Left ventricle myocardium inferior (tissue), 1 donor: Measurements from ENCODE around the gene ZNF497. TPM values are rescaled to one million over a fixed set of nuclear protein-coding genes. Genes with fewer than 3 reads are reported as not detected.
A peak's percentile ranks its signal among the peaks of the same experiment; 100 is the strongest.

Source experiments
- DNase-seq: peaks from one replicate; pipeline ENCODE4 v3.0.0-alpha.2; 2020
- H3K27ac ChIP-seq: fragments of 200-600 bp; replicated peaks from 2 replicates; pipeline ENCODE4 v1.8.0; 2021
- H3K27me3 ChIP-seq: fragments of 200-600 bp; 2 replicates; pipeline ENCODE4 v1.8.0; 2021; ENCODE audit warnings: low read depth
- H3K36me3 ChIP-seq: fragments of 200-600 bp; 2 replicates; pipeline ENCODE4 v1.8.0; 2021
- H3K4me1 ChIP-seq: fragments of 200-600 bp; 2 replicates; pipeline ENCODE4 v1.8.0; 2021
- H3K4me3 ChIP-seq: fragments of 200-600 bp; 2 replicates; pipeline ENCODE4 v1.8.0; 2021; ENCODE audit warnings: mild to moderate bottlenecking, moderate library complexity
- H3K9me3 ChIP-seq: fragments of 200-600 bp; replicated peaks from 2 replicates; pipeline ENCODE4 v1.8.0; 2021
- intact Hi-C: fragments of 100-400 bp; cut with micrococcal nuclease; formaldehyde crosslinking; loops from one replicate; pipeline ENCODE4 v1.11.0; 2022
- total RNA-seq: library from RNA; stranded (reverse); fragmentation: NEBNext Ultra II Directional; extraction: Animal tissue kit (Norgen Biotek cat#: 25700); gene quantifications from one replicate; pipeline ENCODE4 v1.2.1, GENCODE V29; 2021
- TF ChIP-seq, protein P1 (sequence below): fragments of 200-600 bp; IDR thresholded peaks from 2 replicates; pipeline ENCODE4 v1.8.0; 2021; ENCODE audit warnings: antibody characterized with exemption, mild to moderate bottlenecking, borderline replicate concordance
- donor health status: DM: no; HTN: yes; CAD: no; lungs with severe emphysema.

Gene ZNF497
- total RNA-seq, 1 donor from 2014 or later, result 0.41 TPM

DNA sequence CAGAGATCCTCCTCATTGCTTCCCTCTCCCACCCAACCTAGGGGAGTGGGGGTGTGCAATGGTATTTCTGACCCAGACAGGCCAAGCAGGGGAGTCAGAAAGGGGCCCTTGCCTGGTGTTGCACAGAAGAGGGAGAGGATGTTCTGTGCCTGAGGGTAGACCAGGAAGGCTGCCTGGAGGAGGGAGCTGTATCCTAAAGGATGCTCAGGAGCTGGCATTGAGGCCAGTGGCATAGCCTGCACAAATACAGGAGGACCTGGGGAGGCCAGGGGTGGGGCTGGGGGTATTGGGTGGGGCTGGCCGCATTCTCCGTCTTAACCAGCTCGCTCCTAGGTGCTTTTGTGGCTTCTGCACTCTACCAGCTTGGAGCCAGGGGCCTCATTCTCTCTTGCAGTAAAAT lies 37.4 kb upstream of the ZNF497 start:
- Histone ChIP-seq H3K27me3 (peaks cover 34% of the 10 kb centered on the region), H3K4me3 (no peak overlapping the region), H3K9me3 (no peaks in the 10 kb centered on the region), H3K4me1 (peaks cover 34% of the 10 kb centered on the region), H3K27ac (no peak overlapping the region), H3K36me3 (peaks cover 4% of the 10 kb centered on the region)
- intact Hi-C loops, result no loop called here
- DNase-seq, result no peak
- TF ChIP-seq, protein P1, sequence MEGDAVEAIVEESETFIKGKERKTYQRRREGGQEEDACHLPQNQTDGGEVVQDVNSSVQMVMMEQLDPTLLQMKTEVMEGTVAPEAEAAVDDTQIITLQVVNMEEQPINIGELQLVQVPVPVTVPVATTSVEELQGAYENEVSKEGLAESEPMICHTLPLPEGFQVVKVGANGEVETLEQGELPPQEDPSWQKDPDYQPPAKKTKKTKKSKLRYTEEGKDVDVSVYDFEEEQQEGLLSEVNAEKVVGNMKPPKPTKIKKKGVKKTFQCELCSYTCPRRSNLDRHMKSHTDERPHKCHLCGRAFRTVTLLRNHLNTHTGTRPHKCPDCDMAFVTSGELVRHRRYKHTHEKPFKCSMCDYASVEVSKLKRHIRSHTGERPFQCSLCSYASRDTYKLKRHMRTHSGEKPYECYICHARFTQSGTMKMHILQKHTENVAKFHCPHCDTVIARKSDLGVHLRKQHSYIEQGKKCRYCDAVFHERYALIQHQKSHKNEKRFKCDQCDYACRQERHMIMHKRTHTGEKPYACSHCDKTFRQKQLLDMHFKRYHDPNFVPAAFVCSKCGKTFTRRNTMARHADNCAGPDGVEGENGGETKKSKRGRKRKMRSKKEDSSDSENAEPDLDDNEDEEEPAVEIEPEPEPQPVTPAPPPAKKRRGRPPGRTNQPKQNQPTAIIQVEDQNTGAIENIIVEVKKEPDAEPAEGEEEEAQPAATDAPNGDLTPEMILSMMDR, result no peak

DNA sequence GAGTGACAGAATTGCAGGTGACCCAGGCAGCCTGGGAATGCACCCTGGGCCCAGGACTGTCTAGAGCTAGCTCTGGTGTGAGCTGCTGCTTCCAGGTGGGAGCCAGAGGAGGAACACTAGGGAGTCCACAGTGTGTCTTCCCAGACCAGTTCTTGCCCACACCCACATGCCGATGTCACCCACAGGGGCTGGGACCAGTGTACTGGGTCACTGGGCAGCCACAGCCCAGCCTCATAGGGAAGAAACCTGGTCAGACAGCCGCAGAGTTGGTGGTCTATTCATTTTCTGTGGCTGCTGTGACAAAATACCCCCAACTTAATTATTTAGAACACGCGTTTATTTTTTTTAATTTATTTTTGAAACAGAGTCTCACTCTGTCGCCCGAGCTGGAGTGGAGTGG lies 36.0 kb upstream of the ZNF497 start:
- Histone ChIP-seq H3K27ac (no peak overlapping the region), H3K27me3 (peaks cover 34% of the 10 kb centered on the region), H3K9me3 (no peaks in the 10 kb centered on the region), H3K36me3 (peaks cover 18% of the 10 kb centered on the region), H3K4me1 (peaks cover 34% of the 10 kb centered on the region), H3K4me3 (no peak overlapping the region)
- TF ChIP-seq, protein P1, result no peak
- no peak for DNase-seq
- intact Hi-C loops, result no loop called here

DNA sequence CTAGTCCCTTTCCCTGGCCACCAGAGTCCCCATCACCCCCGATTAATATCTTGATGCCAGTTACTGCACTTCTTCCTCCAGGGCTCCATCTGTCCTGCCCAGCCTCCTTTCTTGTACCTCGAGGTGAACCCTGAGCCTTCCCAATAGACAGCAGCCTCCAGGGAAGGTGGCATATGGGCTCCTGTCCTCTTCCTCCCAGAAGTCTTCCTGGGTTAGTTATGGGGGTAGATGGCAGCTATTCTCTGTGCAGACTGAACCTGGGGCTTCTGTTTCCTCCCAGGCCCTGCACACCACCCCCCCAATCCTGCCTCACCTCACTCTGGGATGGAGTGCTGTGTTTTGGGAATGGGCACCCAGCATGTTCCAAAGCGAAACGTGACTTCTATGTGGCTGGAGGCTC lies 35.5 kb upstream of the ZNF497 start:
- TF ChIP-seq, protein P1, result no peak

DNA sequence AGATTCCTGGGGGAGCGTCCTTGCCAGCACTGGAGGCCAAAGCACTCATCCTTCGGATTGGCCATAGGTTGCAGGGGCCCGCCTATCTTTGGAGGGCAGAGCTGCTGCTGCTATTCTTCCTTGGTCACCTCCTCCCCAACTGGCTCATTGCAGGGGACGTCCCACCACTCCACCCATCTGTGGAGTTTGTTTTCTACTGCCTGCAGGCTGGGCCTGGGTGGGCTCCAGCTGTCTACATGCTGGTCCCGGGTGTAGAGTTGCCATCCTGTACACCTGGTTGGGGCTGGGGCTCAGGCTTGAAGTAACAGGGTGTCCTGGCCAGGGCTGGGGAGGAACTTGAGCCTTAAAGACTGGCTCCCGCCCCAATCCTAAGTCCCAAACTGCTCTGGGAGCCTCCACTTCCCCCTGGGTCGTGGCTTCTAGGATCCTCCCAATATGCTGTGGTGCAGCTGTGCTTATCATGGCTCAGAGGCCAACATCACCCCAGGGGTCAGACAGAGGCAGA lies 35.0 kb upstream of the ZNF497 start:
- intact Hi-C loops, result no loop called here
- no peak for DNase-seq
- Histone ChIP-seq H3K36me3 (peaks cover 28% of the 10 kb centered on the region), H3K4me3 (no peak overlapping the region), H3K27ac (no peak overlapping the region), H3K9me3 (no peaks in the 10 kb centered on the region), H3K27me3 (peaks cover 34% of the 10 kb centered on the region), H3K4me1 (peaks cover 34% of the 10 kb centered on the region)
- TF ChIP-seq, protein P1, result no peak

More for the DNA sequence above, 35.5 kb upstream of the ZNF497 start:
- H3K27ac ChIP-seq, result no peak overlapping the region
- no peaks in the 10 kb centered on the region for H3K9me3 ChIP-seq
- no peak for DNase-seq
- intact Hi-C loops, result no loop called here
- peaks cover 23% of the 10 kb centered on the region for H3K36me3 ChIP-seq
- peaks cover 34% of the 10 kb centered on the region for H3K4me1 ChIP-seq
- H3K27me3 ChIP-seq, result peaks cover 34% of the 10 kb centered on the region
- no peak overlapping the region for H3K4me3 ChIP-seq

DNA sequence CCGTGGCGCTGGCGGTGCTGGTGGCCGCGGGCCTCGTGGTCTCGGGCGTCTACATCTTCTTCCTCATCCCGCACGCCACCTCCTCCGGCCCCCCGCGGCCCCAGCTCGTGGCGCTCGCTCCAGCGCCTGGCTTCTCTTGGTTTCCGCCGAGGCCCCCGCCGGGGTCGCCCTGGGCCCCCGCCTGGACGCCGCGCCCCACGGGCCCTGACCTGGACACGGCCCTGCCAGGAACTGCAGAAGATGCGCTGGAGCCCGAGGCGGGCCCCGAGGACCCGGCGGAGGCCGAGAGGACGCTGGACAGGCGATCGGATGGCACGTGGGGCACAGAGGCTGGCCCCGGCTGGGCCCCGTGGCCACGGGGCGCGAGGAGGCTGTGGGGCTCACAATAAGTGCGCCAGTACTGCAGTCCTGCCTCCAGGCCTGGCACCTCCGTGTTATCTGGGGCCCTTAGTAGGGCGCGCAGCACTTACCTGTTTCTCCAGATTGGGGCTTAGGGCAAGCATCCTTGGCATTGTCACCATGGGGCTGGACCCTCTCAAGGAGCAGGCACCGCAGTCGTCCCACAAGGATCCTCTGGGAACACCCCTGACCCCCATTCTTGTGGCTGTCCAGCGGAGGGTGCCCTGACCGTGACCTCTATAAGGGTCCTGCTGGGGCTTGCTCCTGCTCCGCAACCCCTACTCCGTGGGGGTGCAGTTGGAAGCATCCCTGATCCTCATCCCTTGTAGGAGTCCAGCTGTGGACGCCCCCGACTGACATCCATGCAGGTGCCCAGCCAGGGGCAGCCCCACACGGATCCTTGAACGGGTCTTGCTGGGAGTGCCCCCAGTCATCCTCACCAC lies 34.4 kb upstream of the ZNF497 start:
- peaks cover 30% of the 10 kb centered on the region for H3K4me1 ChIP-seq
- peaks cover 33% of the 10 kb centered on the region for H3K36me3 ChIP-seq
- peaks cover 34% of the 10 kb centered on the region for H3K27me3 ChIP-seq
- H3K9me3 ChIP-seq, result no peaks in the 10 kb centered on the region
- TF ChIP-seq, protein P1, result no peak
- DNase-seq, result no peak
- intact Hi-C loops, result no loop called here
- H3K27ac ChIP-seq, result no peak overlapping the region
- H3K4me3 ChIP-seq, result peak overlapping the region; percentile 33
